NCI-H2171 (cell line): Measurements from ENCODE around the gene SH3PXD2A.
"Not testable (repeated sequence)": the region's sequence is repeated elsewhere in the genome, so short reads cannot be mapped to it uniquely, and the experiment has no call there.

ENCODE experiments used
- DNase-seq: peaks from one replicate; lab custom pipeline; 2025; lab: John Stamatoyannopoulos, UW

Gene SH3PXD2A

GRCh38 chr10:103833731-103834365 is 21.5 kb downstream of the SH3PXD2A start:
- DNase-seq = no peak

GRCh38 chr10:103832806-103833205 is 22.6 kb downstream of the SH3PXD2A start:
- DNase-seq = no peak

GRCh38 chr10:103829838-103830465 is 25.4 kb downstream of the SH3PXD2A start:
- no peak for DNase-seq

GRCh38 chr10:103829278-103829677 is 26.1 kb downstream of the SH3PXD2A start:
- no peak for DNase-seq

- no peak for DNase-seq
These were observed 26.7 kb downstream of the SH3PXD2A start for GRCh38 chr10:103828587-103829197.

GRCh38 chr10:103828107-103828506 is 27.3 kb downstream of the SH3PXD2A start:
- DNase-seq = no peak

- no peak for DNase-seq
These were observed 28.5 kb downstream of the SH3PXD2A start for GRCh38 chr10:103826885-103827284.

GRCh38 chr10:103824281-103824680 is 31.1 kb downstream of the SH3PXD2A start:
- DNase-seq = no peak

GRCh38 chr10:103823706-103824272 is 31.6 kb downstream of the SH3PXD2A start:
- no peak for DNase-seq

- no peak for DNase-seq
These were observed 32.6 kb downstream of the SH3PXD2A start for GRCh38 chr10:103822800-103823199.

- no peak for DNase-seq
These were observed 33.2 kb downstream of the SH3PXD2A start for GRCh38 chr10:103822107-103822716.

GRCh38 chr10:103820101-103821062 is 35.0 kb downstream of the SH3PXD2A start:
- no peak for DNase-seq

- no peak for DNase-seq
These were observed 35.9 kb downstream of the SH3PXD2A start for GRCh38 chr10:103819493-103819892.

- no peak for DNase-seq
These were observed 36.5 kb downstream of the SH3PXD2A start for GRCh38 chr10:103818765-103819374.

- DNase-seq = no peak
These were observed 37.3 kb downstream of the SH3PXD2A start for GRCh38 chr10:103818105-103818504.

GRCh38 chr10:103816431-103816830 is 38.9 kb downstream of the SH3PXD2A start:
- no peak for DNase-seq

- DNase-seq = no peak
These were observed 40.6 kb downstream of the SH3PXD2A start for GRCh38 chr10:103814626-103815370.

GRCh38 chr10:103814105-103814504 is 41.3 kb downstream of the SH3PXD2A start:
- no peak for DNase-seq

- DNase-seq = not testable (repeated sequence)
These were observed 42.1 kb downstream of the SH3PXD2A start for GRCh38 chr10:103813312-103813711.

- DNase-seq = no peak
These were observed 42.9 kb downstream of the SH3PXD2A start for GRCh38 chr10:103812432-103812831.
